HG02678 (cell line): Measurements from ENCODE around the gene CRLF2.
"Not testable (repeated sequence)": the region's sequence is repeated elsewhere in the genome, so short reads cannot be mapped to it uniquely, and the experiment has no call there.

Experiments used
- ATAC-seq: cut with Tn5 transposase; IDR thresholded peaks from one replicate; pipeline ENCODE4 v1.9.1; 2021; ENCODE audit warnings: mild to moderate bottlenecking, moderate library complexity; ENCODE audit not compliant: unreplicated experiment

Gene CRLF2

DNA sequence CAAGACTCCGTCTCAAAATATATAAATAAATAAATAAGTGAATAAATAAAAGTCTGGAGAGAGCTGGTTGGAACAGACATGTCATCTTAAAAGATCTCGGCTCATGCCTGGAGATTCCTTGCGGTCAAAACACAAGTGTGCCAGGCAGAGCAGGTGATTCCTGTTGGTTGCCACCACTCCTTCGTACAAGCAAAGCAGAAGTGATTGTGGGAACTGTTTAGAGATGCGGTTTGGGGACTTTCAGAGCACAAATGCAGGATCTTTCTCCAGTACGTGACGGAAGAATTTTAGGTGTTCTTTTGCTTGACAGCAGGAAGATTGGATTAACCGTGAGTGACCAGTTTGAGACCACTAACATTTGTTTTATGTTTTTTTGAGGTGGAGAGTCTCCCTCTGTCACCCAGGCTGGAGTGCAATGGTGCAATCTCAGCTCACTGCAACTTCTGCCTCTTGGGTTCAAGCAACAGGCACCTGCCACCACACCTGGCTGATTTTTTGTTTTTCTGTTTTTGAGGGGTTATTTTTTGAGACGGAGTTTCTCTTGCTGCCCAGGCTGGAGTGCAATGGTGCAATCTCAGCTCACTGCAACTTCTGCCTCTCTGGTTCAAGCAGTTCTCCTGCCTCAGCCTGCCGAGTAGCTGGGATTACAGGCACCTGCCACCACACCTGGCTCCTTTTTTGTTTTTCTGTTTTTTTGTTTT, 2.8 kb upstream of the CRLF2 start:
- no peak for ATAC-seq

DNA sequence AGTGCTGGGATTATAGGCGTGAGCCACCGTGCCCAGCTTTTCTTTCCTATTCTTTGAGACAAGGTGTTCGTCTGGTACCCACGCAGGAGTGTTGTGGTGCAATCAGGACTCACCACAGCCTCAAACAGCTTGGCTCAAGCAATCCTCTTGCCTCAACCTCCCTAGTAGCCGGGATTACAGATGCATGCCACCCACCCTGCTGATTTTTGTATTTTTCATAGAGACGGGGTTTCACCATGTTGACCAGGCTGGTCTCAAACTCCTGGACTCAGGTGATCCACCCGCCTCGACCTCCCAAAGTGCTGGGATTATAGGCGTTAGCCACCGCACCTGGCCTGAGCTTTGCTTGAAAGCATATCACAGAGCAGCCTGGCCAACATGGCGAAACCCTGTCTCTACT, 1.5 kb upstream of the CRLF2 start:
- ATAC-seq = no peak

- no peak for ATAC-seq
Measured at GRCh38 chrX:1210844-1211243, 1.6 kb downstream of the CRLF2 start.

GRCh38 chrX:1207496-1208025, 4.9 kb downstream of the CRLF2 start:
- no peak for ATAC-seq

GRCh38 chrX:1205681-1206611, 6.5 kb downstream of the CRLF2 start:
- ATAC-seq = no peak

- ATAC-seq = no peak
Measured at GRCh38 chrX:1202251-1202650, 10.2 kb downstream of the CRLF2 start.

- no peak for ATAC-seq
Measured at GRCh38 chrX:1196436-1196835, 16.0 kb downstream of the CRLF2 start.

GRCh38 chrX:1192196-1192595, 20.3 kb downstream of the CRLF2 start:
- not testable (repeated sequence) for ATAC-seq

DNA sequence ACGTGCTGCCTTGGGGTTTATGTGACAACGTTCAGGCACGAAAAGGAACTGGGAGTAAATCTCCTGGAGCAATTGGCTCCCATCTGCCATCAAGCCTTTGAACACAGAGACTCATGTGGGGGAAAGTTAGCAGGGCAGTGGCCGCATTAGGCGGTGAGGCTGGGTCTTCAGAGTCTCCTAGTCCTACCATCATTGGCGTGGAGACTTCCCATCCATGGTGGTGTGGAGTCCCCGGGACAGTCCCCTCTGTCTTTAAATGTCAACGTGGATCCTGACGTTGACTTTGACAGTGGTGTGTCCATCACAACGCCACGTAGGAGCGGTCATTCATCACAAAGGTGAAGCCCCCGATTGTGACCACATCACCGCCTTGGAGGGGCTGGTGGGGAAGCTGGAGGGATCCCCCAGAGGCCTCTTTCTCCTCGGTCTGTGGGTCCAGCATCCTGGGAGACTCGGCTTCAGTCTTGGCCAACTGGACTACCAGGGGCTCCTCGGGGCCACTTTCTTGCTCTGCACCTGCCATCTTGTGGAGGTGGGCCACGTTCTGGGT, 21.8 kb downstream of the CRLF2 start:
- no peak for ATAC-seq

- ATAC-seq = no peak
Measured at GRCh38 chrX:1185561-1185960, 26.9 kb downstream of the CRLF2 start.

DNA sequence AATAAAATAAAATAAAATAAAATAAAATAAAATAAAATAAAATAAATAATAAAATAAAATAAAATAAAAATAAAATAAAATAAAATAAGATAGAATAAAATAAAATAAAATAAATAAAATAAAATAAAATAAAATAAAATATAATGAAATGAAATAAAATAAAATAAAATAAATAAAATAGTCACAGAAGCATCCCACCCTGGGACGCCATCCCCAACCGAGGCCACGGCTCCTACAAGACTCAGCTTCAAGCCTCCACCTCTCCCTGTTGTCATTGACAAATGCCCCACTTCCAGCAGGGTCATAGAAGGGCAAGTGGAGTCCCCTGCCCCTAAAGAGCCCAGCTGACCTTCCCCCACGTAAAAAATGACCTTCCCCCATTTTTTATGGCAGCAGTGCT, 30.2 kb downstream of the CRLF2 start:
- no peak for ATAC-seq

DNA sequence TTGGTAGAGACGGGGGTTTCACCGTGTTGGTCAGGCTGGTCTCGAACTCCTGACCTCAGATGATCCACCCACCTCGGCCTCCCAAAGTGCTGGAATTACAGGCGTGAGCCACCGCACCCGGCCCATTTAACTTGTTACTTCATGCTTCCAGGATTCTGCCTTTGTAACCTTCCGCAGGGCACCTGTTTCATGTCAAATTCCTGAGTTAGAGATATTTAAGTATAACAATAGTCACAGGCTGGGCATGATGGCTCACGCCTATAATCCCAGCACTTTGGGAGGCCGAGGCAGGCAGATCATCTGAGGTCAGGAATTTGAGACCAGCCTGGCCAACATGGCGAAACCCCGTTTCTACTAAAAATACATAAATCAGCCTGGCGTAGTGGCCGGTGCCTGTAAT, 30.8 kb downstream of the CRLF2 start:
- not testable (repeated sequence) for ATAC-seq

- ATAC-seq = no peak
Measured at GRCh38 chrX:1181170-1181569, 31.3 kb downstream of the CRLF2 start.

GRCh38 chrX:1178580-1179057, 33.8 kb downstream of the CRLF2 start:
- ATAC-seq = no peak

DNA sequence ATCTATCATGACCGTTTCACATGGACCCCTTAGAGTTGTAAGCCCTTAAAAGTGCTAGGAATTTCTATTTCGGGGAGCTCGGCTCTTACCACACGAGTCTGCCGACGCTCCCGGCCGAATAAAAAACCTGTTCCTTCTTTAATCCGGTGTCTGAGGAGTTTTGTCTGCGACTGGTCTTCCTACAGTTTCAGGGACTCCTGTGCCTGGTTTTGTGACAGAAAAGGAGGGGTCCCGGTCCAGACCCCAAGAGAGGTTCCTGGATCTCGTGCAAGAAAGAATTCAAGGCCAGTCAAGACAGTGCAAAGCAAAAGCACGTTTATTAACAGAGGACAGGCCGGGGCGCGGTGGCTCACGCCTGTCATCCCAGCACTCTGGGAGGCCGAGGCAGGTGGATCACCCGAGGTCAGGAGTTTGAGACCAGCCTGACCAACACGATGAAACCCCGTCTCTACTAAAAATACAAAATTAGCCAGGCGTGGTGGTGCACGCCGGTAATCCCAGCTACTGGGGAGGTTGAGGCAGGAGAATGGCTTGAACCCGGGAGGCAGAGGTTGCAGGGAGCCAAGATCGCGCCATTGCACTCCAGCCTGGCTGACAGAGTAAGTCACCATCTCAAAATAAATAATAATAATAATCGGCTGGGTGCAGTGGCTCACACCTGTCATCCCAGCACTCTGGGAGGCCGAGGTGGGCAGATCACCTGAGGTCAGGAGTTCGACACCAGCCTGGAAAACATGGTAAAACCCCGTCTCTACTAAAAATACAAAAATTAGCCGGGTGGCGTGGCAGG, 35.7 kb downstream of the CRLF2 start:
- not testable (repeated sequence) for ATAC-seq

DNA sequence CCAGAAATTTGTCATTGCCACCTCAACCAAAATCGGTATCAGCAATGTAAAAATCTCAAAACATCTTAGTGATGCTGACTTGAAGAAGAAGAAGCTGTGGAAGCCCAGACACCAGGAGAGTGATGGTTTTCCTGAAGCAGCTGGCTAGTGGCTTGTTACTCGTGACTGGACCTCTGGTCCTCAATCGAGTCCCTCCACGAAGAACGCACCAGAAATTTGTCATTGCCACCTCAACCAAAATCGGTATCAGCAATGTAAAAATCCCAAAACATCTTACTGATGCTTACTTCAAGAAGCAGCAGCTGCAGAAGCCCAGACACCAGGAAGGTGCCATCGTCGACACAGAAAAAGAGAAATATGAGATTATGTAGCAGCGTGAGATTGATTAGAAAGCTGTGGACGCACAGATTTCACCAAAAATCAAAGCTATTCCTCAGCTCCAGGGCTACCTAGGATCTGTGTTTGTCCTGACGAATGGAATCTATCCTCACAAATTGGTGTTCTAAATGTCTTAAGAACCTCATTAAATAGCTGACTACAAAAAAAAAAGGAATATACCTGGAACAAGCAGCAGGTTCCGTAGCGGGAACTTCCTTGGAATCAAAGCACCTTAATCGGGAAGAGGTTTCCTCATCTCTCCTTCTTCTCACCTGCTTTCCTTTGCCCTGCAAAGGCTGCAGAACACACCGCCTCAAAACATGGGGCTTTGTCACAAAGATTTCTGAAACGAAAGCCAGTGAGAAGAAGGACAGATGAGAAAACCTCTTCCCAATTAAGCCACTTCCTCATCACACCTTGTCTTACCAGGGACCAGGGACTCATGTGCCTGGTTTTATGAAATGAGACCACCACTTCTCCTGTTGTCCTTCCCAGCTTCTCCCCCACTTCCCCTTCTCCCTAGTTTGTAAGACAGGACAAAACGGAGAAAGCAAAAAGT, 37.6 kb downstream of the CRLF2 start:
- ATAC-seq = not testable (repeated sequence)

DNA sequence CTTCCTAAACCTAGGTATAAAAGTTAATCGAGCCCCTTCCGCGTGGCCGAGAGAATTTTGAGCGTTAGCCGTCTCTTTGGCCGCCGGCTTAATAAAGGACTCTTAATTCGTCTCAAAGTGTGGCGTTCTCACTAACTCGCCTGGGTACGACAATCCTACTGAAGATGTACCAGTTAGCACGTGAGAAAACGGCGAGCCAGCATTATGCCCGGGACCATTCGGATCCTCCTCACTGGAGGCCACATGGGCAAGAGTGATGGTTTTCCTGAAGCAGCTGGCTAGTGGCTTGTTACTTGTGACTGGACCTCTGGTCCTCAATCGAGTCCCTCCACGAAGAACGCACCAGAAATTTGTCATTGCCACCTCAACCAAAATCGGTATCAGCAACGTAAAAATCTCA, 39.0 kb downstream of the CRLF2 start:
- not testable (repeated sequence) for ATAC-seq

DNA sequence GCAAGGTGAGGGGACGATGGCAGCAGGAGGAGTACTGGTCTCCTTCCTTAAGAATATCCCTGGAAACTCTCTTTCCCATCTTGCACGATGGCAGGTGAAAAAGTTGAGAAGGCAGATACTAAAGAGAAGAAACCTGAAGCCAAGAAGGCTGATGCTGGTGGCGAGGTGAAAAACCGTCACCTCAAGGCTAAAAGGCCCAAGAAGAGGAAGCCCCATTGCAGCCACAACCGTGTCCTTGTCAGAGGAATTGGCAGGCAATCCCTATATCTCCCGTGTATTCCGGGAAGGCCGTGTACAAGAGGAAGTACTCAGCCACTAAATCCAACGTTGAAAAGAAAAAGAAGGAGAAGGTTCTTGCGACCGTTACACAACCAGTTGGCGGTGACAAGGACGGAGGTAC, 40.0 kb downstream of the CRLF2 start:
- no peak for ATAC-seq

DNA sequence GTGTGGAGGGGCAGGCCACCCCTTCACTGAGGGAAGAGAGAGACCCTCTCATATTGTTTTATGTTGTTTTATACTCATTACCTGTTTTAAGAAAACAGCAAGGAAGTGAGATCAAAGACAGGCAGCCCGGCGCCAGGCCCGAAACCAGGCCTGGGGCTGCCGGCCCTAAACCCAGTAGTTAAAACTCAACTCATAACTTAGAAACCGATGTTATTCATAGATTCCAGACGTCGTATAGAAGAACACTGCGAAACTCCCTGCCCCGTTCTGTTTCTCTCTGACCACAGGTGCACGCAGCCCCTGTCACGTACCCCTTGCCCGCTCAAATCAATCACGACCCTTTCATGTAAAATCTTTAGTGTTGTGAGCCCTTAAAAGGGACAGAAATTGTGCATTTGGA, 40.5 kb downstream of the CRLF2 start:
- ATAC-seq = not testable (repeated sequence)

GRCh38 chrX:1170243-1170642, 42.2 kb downstream of the CRLF2 start:
- ATAC-seq = no peak
